ENCODE results near the gene SLC1A1.
"Not testable (repeated sequence)": the region's sequence is repeated elsewhere in the genome, so short reads cannot be mapped to it uniquely, and the experiment has no call there.

Gene SLC1A1

DNA sequence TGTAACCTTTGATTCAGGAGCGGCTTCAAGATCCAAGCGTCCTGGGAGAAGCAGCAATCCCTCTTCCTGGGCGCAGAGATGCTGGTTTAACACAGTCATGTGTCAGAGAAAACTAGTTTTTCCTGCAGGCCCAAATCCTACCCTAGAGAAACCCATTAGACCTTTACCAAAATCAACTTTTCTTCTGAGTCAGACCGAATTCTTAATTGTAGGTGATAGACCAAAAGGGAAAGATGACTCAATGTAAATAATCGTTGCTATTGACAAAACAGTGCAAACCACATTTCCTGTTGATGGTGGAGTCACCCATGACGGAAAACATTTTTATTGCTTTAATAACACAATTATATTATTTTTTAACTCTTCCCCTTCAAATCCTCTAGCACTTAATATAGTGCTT, 40.1 kb downstream of the SLC1A1 start:
- peaks cover 14% of the 10 kb centered on the region for H3K4me1 ChIP-seq (ENCODE audit: control insufficient read depth, low read depth, low read length)
- H3K9me3 ChIP-seq (ENCODE audit: control insufficient read depth, low read depth, low read length), result no peaks in the 10 kb centered on the region
- H3K27me3 ChIP-seq (ENCODE audit: control insufficient read depth, insufficient read depth, low read length), result no peaks in the 10 kb centered on the region
- H3K4me3 ChIP-seq (ENCODE audit: low read length), result no peak overlapping the region
- no peak overlapping the region for H3K9ac ChIP-seq (ENCODE audit: low read length)
- no peaks in the 10 kb centered on the region for H3K36me3 ChIP-seq (ENCODE audit: control insufficient read depth, low read depth, low read length)
- no peak overlapping the region for H3K27ac ChIP-seq (ENCODE audit: low read length)

DNA sequence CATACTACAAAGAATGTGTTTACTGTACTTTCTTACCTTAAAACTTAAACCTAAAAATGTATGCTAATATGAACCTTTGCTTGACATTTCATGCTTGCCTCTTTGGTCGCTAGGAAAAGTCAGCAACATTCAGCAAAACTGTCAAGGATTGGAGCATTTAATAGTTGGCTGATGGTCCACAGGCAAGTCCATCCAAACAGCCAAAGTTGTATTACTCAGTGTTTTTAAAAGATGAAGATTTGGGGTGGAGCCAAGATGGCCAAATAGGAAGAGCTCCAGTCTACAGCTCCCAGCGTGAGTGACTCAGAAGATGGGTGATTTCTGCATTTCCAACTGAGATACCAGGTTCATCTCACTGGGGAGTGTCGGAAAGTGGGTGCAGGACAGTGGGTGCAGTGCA, 40.6 kb downstream of the SLC1A1 start:
- not testable (repeated sequence) for H3K36me3 ChIP-seq (ENCODE audit: control insufficient read depth, low read depth, low read length); H3K27ac ChIP-seq (ENCODE audit: low read length); H3K27me3 ChIP-seq (ENCODE audit: control insufficient read depth, insufficient read depth, low read length); H3K4me3 ChIP-seq (ENCODE audit: low read length); H3K9me3 ChIP-seq (ENCODE audit: control insufficient read depth, low read depth, low read length); H3K9ac ChIP-seq (ENCODE audit: low read length)
- H3K4me1 ChIP-seq (ENCODE audit: control insufficient read depth, low read depth, low read length), result peaks cover 14% of the 10 kb centered on the region

DNA sequence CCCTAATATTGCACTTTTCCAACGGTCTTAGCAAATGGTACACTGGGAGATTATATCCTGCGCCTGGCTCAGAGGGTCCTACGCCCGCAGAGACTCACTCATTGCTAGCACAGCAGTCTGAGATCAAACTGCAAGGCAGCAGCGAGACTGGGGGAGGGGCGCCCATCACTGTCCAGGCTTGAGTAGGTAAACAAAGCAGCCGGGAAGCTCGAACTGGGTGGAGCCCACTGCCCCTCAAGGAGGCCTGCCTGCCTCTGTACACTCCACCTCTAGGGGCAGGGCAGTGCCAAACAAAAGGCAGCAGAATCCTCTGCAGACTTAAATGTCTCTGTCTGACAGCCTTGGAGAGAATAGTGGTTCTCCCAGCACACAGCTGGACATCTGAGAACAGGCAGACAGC, 41.1 kb downstream of the SLC1A1 start:
- H3K9me3 ChIP-seq (ENCODE audit: control insufficient read depth, low read depth, low read length); H3K9ac ChIP-seq (ENCODE audit: low read length); H3K4me3 ChIP-seq (ENCODE audit: low read length); H3K27ac ChIP-seq (ENCODE audit: low read length); H3K36me3 ChIP-seq (ENCODE audit: control insufficient read depth, low read depth, low read length); H3K27me3 ChIP-seq (ENCODE audit: control insufficient read depth, insufficient read depth, low read length): not testable (repeated sequence)
- peaks cover 14% of the 10 kb centered on the region for H3K4me1 ChIP-seq (ENCODE audit: control insufficient read depth, low read depth, low read length)

DNA sequence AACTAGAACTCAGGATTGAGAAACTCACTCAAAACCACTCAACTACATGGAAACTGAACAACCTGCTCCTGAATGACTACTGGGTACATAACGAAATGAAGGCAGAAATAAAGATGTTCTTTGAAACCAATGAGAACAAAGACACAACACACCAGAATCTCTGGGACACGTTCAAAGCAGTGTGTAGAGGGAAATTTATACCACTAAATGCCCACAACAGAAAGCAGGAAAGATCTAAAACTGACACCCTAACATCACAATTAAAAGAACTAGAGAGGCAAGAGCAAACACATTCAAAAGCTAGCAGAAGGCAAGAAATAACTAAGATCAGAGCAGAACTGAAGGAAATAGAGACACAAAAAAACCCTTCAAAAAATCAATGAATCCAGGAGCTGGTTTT, 43.6 kb downstream of the SLC1A1 start:
- not testable (repeated sequence) for H3K36me3 ChIP-seq (ENCODE audit: control insufficient read depth, low read depth, low read length); H3K9me3 ChIP-seq (ENCODE audit: control insufficient read depth, low read depth, low read length); H3K27me3 ChIP-seq (ENCODE audit: control insufficient read depth, insufficient read depth, low read length); H3K4me3 ChIP-seq (ENCODE audit: low read length); H3K9ac ChIP-seq (ENCODE audit: low read length); H3K4me1 ChIP-seq (ENCODE audit: control insufficient read depth, low read depth, low read length); H3K27ac ChIP-seq (ENCODE audit: low read length)

DNA sequence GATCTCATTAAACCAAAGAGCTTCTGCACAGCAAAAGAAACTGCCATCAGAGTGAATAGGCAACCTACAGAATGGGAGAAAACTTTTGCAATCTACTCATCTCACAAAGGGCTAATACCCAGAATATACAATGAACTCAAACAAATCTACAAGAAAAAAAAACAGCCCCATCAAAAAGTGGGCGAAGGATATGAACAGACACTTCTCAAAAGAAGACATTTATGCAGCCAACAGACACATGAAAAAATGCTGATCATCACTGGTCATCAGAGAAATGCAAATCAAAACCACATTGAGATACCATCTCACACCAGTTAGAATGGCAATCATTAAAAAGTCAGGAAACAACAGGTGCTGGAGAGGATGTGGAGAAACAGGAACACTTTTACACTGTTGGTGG, 45.9 kb downstream of the SLC1A1 start:
- H3K27ac ChIP-seq (ENCODE audit: low read length); H3K4me3 ChIP-seq (ENCODE audit: low read length); H3K4me1 ChIP-seq (ENCODE audit: control insufficient read depth, low read depth, low read length); H3K9me3 ChIP-seq (ENCODE audit: control insufficient read depth, low read depth, low read length); H3K9ac ChIP-seq (ENCODE audit: low read length); H3K36me3 ChIP-seq (ENCODE audit: control insufficient read depth, low read depth, low read length); H3K27me3 ChIP-seq (ENCODE audit: control insufficient read depth, insufficient read depth, low read length): not testable (repeated sequence)

DNA sequence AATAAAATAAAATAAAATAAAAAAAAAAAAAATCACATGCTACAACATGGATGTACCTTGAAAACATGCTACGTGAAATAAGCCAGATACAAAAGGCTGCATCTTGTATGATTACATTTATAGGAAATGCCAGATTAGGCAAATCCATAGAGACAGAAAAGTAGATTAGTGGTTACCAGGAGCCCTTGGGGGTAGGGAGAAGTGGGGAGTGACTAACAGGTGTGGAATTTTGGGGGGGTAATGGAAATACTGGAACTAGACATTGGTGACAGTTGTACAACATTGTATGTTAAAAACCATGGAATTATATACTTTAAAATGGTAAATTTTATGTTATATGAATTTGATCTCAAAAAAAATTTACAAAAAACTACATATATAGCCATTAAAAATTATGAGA, 47.3 kb downstream of the SLC1A1 start:
- H3K9ac ChIP-seq (ENCODE audit: low read length), result no peak overlapping the region

DNA sequence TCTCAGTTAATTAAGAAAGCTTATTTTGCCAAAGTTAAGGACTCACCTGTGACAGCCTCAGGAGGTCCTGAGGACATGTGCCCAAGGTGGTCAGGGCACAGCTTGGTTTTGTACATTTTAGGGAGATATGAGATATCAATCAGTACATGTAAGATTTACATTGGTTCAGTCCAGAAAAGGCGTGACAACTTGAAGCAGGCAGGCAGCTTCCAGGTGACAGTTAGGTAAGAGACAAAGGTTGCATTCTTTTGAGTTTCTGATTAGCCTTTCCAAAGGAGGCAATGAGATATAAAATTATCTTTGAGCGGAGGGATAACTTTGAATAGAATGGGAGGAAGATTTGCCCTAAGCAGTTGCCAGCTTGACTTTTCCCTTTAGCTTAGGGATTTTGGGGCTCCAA, 47.8 kb downstream of the SLC1A1 start:
- no peaks in the 10 kb centered on the region for H3K36me3 ChIP-seq (ENCODE audit: control insufficient read depth, low read depth, low read length)
- H3K4me3 ChIP-seq (ENCODE audit: low read length), result no peak overlapping the region
- H3K9me3 ChIP-seq (ENCODE audit: control insufficient read depth, low read depth, low read length), result no peaks in the 10 kb centered on the region
- H3K27ac ChIP-seq (ENCODE audit: low read length), result no peak overlapping the region
- H3K9ac ChIP-seq (ENCODE audit: low read length), result no peak overlapping the region
- H3K4me1 ChIP-seq (ENCODE audit: control insufficient read depth, low read depth, low read length), result peaks cover 7% of the 10 kb centered on the region
- no peaks in the 10 kb centered on the region for H3K27me3 ChIP-seq (ENCODE audit: control insufficient read depth, insufficient read depth, low read length)

More for the DNA sequence above, 47.3 kb downstream of the SLC1A1 start:
- Histone ChIP-seq H3K4me1 (ENCODE audit: control insufficient read depth, low read depth, low read length) (peaks cover 7% of the 10 kb centered on the region), H3K4me3 (ENCODE audit: low read length) (no peak overlapping the region), H3K9me3 (ENCODE audit: control insufficient read depth, low read depth, low read length) (no peaks in the 10 kb centered on the region), H3K36me3 (ENCODE audit: control insufficient read depth, low read depth, low read length) (no peaks in the 10 kb centered on the region), H3K27me3 (ENCODE audit: control insufficient read depth, insufficient read depth, low read length) (no peaks in the 10 kb centered on the region), H3K27ac (ENCODE audit: low read length) (no peak overlapping the region)

DNA sequence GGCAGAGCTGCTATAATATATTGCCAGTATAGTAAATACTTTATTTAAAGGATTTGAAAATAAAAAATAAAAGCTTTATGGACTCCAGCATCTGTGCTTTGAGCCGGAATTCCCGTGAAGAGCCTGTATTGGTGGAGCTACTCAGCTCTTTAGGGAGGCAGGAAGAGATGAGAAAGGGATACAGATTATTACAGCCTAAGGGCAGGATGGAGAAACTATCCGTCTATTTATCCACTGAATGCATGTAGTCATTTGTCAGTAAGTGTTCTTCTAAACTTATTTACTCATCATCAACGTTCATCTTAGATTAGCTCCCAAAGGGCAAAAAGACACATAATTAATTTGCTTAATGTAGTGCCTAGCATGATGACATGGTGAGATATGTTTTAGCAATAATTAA, 48.4 kb downstream of the SLC1A1 start:
- Histone ChIP-seq H3K27me3 (ENCODE audit: control insufficient read depth, insufficient read depth, low read length) (no peaks in the 10 kb centered on the region), H3K36me3 (ENCODE audit: control insufficient read depth, low read depth, low read length) (no peaks in the 10 kb centered on the region), H3K4me3 (ENCODE audit: low read length) (no peak overlapping the region), H3K4me1 (ENCODE audit: control insufficient read depth, low read depth, low read length) (peaks cover 7% of the 10 kb centered on the region), H3K27ac (ENCODE audit: low read length) (no peak overlapping the region), H3K9me3 (ENCODE audit: control insufficient read depth, low read depth, low read length) (no peaks in the 10 kb centered on the region), H3K9ac (ENCODE audit: low read length) (no peak overlapping the region)

DNA sequence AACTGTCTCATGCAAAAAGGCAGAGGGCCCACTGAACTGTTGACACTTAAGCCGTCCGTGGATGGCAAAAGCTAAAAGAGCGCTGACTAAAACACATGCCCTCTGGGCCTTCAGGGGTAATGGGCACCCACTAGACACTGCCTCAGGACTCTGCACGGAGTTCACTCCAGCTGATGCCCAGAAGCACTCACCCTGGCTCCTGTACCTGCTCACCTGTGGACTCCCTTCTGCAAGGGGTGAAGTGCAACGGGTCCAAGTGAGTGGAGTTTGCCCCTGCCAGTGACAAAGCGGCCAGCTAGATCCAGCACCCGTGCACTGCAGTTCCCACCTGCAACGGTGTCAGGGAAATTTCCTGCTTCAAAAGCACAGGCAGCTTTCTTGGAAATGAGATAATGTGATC, 50.2 kb downstream of the SLC1A1 start:
- no peak overlapping the region for H3K4me3 ChIP-seq (ENCODE audit: low read length)
- no peaks in the 10 kb centered on the region for H3K36me3 ChIP-seq (ENCODE audit: control insufficient read depth, low read depth, low read length)
- H3K27me3 ChIP-seq (ENCODE audit: control insufficient read depth, insufficient read depth, low read length), result no peaks in the 10 kb centered on the region
- H3K9me3 ChIP-seq (ENCODE audit: control insufficient read depth, low read depth, low read length), result no peaks in the 10 kb centered on the region
- no peak overlapping the region for H3K9ac ChIP-seq (ENCODE audit: low read length)
- no peak overlapping the region for H3K27ac ChIP-seq (ENCODE audit: low read length)
- H3K4me1 ChIP-seq (ENCODE audit: control insufficient read depth, low read depth, low read length), result peaks cover 7% of the 10 kb centered on the region

DNA sequence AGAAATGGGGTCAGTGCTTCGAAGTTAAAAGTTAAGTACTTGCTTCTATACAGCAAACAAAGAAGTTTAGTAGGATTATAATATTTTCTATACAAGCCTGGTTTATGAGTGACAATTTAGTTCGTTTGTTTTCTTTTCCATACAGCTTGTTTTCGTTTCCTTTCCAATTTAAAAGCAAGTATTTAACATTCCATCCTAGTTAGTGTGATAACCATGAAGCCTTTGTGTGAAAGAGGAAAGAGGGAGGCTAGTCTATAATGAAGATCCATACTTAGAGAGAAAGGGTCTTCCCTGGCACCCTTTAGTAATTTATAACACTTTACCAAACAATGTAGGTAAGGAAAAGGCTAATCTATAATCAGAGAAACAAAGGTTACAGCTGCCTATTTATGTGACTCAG, 51.0 kb downstream of the SLC1A1 start:
- no peak overlapping the region for H3K27ac ChIP-seq (ENCODE audit: low read length)
- no peaks in the 10 kb centered on the region for H3K9me3 ChIP-seq (ENCODE audit: control insufficient read depth, low read depth, low read length)
- H3K27me3 ChIP-seq (ENCODE audit: control insufficient read depth, insufficient read depth, low read length), result no peaks in the 10 kb centered on the region
- H3K4me1 ChIP-seq (ENCODE audit: control insufficient read depth, low read depth, low read length), result peaks cover 7% of the 10 kb centered on the region
- H3K4me3 ChIP-seq (ENCODE audit: low read length), result no peak overlapping the region
- no peak overlapping the region for H3K9ac ChIP-seq (ENCODE audit: low read length)
- no peaks in the 10 kb centered on the region for H3K36me3 ChIP-seq (ENCODE audit: control insufficient read depth, low read depth, low read length)

DNA sequence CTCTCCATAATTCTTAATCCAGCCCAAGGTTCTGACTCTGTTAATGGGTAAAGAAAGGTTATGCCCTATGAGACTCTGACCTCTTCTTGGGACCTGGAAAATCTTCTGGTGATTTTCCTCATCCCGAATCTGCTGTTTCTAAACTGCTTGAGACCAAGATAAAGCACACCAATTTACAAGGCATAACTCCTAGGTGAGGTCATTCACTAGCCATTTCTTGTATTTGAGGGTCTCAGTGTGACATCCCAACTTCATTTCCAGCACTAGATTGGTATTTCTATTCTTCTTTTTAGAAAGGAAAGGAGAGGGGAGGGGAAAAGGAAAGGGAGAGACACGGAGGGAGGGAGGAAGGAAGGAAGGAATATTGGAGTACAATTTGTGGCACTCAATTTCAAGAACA, 51.6 kb downstream of the SLC1A1 start:
- Histone ChIP-seq H3K4me1 (ENCODE audit: control insufficient read depth, low read depth, low read length) (peaks cover 7% of the 10 kb centered on the region), H3K9me3 (ENCODE audit: control insufficient read depth, low read depth, low read length) (no peaks in the 10 kb centered on the region), H3K9ac (ENCODE audit: low read length) (no peak overlapping the region), H3K27ac (ENCODE audit: low read length) (no peak overlapping the region), H3K27me3 (ENCODE audit: control insufficient read depth, insufficient read depth, low read length) (no peaks in the 10 kb centered on the region), H3K4me3 (ENCODE audit: low read length) (no peak overlapping the region), H3K36me3 (ENCODE audit: control insufficient read depth, low read depth, low read length) (no peaks in the 10 kb centered on the region)

DNA sequence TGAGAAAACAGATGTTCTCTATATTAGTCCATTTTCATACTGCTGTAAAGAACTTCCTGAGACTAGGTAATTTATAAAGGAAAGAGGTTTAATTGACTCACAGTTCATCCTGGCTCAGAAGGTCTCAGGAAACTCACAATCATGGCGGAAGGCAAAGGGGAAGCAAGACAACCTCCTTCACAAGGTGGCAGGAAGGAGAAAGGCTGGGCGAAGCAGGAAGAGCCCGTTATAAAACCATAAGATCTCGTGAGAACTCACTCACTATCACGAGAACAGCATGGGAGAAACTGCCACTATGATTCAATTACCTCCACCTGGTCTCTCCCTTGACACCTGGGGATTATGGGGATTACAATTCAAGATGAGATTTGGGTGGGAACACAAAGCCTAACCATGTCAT, 54.4 kb downstream of the SLC1A1 start:
- not testable (repeated sequence) for H3K9ac ChIP-seq (ENCODE audit: low read length); H3K36me3 ChIP-seq (ENCODE audit: control insufficient read depth, low read depth, low read length); H3K27ac ChIP-seq (ENCODE audit: low read length); H3K9me3 ChIP-seq (ENCODE audit: control insufficient read depth, low read depth, low read length); H3K4me1 ChIP-seq (ENCODE audit: control insufficient read depth, low read depth, low read length); H3K27me3 ChIP-seq (ENCODE audit: control insufficient read depth, insufficient read depth, low read length); H3K4me3 ChIP-seq (ENCODE audit: low read length)

DNA sequence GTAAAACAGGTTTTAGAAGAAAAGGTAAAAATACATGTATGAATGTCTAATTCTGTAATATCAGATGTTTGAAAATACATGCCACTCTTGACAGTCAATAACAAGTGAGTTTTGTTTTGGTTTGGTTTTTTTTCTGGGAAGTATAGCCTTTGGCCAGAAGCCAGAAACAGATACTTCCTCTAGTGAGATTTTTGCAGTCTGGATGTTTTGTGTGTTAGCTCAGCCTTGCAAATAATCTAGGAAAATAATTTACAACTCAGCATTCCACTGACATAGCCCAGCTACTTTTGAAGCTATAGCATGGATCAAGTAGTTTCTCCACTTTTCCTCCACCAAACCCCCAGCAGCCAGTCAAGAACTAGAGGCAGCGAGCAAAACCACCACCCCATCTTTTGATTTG, 56.7 kb downstream of the SLC1A1 start:
- Histone ChIP-seq H3K27ac (ENCODE audit: low read length) (no peak overlapping the region), H3K9ac (ENCODE audit: low read length) (no peak overlapping the region), H3K9me3 (ENCODE audit: control insufficient read depth, low read depth, low read length) (no peaks in the 10 kb centered on the region), H3K4me3 (ENCODE audit: low read length) (no peak overlapping the region), H3K27me3 (ENCODE audit: control insufficient read depth, insufficient read depth, low read length) (no peaks in the 10 kb centered on the region), H3K4me1 (ENCODE audit: control insufficient read depth, low read depth, low read length) (peaks cover 3% of the 10 kb centered on the region), H3K36me3 (ENCODE audit: control insufficient read depth, low read depth, low read length) (no peaks in the 10 kb centered on the region)

All from iPS-18a (cell line).